Measurements from ENCODE around the gene BEAN1.
A peak's percentile ranks its signal among the peaks of the same experiment; 100 is the strongest.

Gene BEAN1

DNA sequence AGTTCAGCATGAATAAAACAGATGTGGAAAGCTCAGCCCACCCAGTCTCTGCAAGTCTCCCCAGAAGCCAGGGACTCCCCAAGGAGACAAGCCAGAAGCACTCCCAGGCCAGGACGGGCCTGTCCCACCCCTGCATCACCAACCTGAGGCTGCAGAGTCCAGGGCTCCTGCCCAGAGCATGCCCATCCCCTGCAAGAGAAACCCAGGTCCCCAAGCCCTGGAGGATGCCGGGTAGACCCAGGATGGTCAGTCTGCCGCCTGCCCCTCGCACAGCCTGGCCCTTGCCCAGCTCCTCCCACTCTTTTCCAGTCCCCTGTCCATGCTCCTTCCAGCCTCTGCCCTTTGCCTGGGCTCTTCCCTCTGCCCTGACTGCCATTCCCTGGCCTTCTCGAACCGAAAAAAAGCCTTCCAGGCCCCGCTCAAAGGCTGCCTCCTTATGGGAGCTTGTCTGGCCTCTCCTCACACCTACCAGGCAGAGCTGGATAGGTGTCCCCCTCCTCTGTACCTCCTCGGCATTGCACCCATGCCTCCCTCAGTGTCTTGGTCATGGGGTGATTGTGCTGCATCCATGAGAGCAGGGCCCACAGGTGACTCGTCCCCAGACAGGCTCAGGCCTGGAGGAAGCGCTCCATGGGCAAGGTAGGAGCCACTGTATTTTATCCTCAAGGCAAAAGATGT is 44.8 kb downstream of the BEAN1 start:
- no peak for DNase-seq

DNA sequence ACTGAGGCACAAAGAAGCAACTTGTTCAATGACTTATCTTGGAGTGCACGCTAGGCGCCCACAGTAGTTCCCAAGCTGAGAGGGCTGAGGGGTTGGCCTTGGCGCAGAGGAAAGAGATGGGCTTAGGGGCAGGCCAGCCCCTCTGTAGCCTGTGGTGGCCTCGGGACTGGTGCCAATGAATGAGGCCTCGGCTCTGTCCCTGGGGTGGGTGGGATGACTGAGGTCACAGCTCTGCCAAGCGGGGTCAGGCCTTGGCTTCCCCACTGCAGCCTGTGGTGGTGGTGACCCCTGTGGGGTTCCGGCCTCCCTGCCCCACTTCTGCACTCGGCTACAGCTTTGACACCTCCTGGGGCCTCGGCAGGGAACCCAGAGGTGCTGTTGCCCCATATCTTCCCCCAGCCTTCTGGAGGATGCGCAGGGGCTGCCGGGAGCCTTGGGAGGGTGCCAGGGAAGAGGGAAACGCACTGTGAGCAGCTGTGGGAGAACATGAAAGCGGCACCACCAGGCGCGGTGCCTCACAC is 46.0 kb downstream of the BEAN1 start:
- no peak for DNase-seq

DNA sequence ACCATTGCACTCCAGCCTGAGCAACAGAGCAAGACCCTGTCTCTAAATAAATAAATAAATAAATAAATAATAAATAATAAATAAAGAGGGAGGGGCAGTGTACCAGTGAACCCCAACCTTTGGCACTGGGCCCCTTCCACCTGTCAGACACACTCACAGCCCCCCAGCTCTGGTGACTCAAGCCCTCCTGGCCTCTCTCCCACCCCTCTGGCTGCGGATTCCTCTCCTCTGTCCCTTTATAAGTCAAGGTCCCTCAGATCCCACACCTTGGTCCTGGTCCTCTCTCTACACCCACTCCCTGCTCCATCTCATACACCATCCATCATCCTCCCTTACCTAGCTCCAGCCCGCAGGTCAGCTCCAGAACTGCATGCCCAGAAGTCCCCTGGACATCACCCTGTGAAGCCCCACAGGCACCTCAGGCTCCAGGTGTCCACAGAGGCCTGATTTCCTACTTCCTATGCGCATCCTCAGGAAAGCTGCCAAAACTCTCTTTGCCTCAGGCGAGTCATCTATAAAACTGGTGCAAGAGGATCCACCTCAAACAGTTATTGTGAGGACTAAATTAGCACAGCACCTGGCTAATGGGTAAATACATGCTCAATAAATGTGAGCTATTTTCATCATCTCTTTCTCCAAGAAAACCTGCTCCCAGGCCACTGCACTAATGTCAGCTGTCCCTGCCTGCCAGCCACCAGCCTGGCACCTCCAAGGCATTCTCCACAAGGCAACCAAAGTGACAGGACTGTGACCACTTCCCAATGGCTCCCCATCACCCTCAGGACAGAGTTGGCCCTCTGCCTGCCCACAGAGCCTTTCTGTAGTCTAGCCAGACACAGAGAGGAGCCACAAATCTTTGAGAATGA is 46.8 kb downstream of the BEAN1 start:
- no peak for DNase-seq

DNA sequence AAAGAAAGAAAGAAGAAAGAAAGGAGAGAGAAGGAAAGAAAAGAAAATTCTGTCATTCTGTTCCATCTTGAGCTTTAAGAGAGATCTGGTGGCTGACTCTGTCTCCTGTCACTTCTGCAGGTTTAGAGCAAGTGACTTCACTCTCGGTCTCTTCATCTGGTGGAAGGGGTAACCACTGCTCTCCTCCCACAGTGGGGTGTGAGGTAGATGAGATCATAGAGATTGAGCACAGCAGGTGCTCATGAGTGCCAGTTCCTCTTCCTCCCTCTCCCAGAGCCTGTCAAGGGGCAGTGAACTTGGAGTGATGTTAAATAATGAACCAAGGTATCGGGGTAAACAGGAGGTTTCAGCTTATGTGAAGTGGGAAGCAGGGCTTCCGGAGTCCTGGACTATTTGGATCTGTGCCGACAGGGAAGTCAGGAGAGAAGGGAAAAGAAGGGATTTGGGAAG is 47.7 kb downstream of the BEAN1 start:
- no peak for DNase-seq

DNA sequence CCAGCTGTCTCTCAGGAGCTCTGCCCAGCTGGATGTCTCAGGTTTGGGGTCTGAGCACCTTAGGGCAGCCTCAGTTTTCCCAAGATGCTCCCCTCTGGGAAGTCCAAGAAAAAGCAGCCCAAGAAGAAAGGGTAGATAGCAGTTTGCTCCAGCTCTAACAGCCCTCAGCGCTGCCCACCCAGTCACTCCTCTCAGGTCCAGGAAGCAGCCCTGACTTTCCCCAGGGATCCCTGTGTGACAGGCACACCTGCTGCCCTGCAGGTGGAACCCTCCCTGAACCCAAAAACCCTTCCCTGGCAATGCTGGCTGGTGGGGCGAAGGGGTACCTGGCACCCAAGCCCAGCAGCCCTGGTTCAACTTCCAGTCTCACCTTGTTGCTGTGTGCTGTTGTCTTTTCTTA is 48.1 kb downstream of the BEAN1 start:
- no peak for DNase-seq

DNA sequence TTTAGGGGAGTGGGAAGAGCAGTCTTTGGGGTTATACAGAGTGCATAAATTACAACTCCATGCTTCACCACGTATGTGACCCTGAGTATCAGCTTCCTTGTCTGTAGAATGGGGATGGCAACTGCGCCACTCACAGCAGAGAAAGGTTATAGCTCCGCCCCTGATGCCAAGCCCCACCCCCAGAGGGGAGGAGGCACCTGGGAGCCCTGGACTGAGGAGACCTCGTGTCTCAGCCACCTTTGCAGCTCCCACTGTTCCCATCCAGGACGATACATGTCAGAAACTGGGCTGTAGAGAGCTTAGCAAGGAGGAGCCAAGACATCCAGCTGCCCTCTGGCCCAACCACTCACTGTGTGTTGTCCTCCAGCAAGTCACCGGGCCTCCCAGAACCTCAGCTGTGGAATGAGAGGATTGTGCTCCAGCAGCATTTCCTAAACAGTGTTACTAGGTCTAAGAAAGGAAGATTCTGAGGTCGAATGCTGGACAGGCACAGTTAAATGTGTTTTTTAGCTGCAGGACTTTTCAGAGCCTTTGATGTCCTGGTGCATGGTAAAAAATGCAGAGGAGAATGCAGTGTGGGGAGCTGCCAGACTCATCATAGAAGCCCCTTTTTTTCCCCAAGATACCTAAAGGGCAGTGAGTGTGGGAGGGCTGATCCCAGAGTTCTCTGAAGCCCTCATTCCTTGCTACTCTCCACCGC is 49.4 kb downstream of the BEAN1 start:
- no peak for DNase-seq

DNA sequence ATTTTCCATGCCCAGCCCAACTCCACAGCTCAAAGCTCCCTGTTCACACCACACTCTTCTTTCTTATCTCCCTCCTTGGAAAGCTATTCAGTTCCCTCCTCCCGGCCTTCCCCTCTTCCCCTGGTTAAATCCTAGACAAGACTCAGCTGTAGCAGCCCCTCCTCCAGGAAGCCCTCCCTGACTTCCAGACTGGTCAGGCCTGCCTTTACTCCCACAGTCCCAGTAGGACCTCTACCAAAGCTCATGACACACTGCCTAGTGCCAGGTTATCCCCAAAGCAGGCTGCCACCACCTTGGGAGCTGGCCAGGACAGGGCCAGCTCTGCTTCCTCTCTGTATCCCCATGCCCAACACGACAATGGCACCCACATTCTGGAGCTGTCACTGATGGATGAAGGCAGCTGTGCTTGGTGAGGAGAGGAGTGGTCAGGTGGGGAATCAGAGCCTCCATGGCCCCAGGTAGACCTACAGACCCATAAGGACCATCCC is 50.0 kb downstream of the BEAN1 start:
- no peak for DNase-seq

DNA sequence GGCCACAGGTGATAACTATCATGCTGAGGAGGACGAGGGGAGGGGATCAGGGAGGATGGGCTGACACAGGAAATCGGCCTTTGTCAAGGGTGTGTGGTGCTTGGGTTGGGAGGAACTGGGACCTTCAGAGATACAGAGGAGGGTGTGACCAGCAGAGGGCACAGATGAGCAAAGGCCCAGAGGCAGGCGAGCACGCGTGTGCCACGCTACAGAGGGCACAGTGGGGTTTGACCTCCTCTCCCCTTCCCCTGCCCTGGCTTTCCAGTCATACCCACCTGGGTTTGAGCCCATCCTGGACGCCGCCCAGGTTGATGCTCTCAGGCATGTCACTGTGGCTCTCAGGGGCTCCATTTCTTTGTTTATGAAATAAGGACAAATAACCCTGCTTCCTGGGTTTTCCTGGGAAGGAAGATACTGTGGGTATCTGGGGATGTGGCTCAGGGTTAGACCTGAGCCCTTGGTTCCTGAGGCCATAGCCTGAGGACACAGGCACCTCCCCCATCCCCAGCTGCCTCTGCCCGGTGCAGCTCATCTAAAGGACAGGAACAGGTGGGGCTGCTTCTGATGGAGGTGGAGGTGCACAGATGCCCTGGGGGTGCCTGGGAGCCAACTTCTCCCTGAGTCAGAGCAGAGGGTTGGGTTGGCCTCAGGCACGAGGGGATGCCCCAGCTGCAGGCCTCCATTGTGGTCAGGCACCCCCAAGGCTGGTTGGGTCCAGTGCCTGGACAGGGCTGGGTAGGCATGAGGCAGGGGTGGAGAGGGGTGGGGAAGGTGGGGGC is 51.8 kb downstream of the BEAN1 start:
- DNase-seq = no peak

DNA sequence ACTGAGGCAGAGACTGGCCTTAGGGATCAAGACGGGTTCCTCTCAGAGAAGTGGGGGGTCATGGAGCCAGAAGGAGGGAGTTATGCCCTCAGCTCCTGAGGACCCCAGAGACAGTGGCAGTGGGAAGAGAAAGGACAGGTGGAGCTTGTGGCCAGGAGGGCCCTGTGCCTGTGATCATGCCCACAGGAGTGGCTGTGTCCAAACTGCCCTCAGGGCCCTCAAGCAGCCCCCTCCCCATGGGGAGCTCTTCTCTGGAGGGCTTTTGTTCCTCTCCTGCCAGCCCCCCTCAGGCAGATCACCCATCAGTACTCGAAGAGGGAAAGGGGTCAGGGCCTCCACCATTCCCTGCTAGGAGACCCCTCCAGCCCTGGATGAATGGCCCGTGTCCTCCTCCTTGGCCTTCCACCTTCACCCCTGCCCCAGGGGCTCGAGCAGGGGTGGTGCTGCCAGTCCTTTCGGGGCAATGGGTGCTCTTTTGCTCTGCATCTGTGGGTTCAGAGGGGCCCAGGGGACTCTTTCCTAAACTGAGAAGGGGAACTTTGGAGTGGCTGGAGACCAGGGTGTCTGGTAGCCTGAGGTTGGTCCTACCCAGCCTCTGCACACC is 52.7 kb downstream of the BEAN1 start:
- DNase-seq = no peak

DNA sequence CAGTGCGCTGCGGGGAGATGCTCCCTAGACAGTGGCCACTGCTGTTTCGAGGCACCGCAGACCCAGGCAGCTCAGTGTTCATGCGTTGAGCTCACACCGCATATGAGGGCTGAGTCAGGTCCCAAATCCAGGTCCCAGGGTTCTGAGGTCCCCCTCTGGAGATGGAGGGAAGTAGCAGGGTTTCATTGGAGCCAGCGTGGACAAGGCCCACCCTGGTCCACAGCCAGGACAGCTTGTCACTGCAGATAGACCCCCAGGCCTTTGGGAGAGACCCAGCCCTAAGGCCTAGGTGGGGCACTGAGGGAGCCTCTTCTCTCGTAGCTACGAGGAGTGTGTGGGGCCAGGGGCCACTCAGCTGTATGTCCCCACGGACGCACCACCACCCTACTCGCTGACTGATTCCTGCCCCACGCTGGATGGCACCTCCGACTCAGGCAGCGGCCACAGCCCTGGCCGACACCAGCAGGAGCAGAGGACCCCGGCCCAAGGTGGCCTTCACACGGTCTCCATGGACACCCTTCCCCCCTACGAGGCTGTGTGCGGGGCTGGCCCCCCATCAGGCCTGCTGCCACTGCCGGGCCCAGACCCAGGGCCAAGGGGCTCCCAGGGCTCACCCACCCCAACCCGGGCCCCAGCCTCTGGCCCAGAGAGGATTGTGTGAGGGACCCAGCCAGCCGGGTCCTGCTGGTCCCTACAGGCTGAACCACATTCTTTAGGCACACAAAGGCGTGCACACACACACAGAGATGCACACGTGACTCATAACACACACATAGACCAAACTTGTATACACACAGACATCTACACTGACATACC is 53.4 kb downstream of the BEAN1 start:
- no peak for DNase-seq

DNA sequence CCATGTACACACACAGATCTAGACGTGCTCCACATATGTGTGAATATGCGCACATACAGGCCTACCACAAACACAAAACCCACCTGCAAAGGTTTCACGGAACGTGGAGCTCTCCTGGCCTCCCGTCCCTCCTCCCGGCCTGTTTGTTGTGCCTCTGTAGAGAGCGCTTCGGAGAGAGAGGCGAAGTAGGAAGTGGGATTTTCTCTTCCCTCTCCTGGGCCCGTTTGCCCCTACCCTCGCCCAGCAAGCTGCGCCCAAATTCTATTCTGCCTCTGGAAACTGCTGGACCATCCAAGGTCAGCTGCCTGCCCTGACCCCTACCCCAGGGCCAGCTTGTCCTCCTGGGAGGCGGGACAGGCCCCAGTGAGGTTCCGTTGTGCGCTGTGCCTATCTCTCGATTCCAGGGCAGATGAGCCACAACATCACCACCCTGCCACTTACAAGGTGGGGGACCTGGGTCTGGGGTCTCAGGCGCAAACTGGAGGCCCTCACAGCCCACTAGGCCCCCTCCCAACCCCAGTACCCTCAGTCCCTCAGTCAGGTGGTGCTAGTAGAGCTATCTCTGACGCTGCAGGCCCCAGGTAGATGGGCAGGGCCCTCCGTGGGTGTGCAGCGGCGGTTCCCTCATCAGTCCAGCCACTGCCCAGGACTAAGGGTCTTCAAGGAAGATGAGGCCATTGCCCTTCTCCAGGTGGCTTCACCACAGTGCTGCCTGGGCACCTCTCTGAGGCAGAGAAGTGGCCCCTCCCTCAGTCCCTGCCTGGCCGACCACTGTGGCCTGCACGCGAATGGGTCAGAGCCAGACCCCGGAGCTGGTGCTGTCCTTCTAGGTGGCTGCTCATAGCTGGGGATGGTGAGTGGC is 54.2 kb downstream of the BEAN1 start:
- no peak for DNase-seq

DNA sequence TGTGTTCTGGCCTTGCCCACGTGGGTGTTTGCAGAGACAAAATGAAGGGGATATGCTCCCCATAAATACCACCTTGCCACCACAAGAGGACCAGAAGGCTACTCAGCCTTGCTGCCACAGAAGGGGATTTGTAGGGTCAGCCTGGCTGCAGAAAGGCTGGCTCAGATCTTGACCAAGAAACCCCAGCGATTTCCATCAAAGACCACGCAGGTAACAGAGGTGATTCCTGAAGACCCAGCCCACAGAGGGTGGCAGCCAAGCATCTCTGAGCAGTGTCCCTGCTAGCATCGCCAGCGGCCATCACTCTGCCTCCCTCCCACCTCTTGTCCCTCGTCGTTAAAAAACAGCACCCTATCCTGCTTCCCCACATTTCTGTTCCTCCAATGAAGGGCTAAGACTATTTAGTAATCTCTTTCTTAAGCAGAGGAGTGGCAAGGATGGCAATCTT is 54.9 kb downstream of the BEAN1 start:
- no peak for DNase-seq

DNA sequence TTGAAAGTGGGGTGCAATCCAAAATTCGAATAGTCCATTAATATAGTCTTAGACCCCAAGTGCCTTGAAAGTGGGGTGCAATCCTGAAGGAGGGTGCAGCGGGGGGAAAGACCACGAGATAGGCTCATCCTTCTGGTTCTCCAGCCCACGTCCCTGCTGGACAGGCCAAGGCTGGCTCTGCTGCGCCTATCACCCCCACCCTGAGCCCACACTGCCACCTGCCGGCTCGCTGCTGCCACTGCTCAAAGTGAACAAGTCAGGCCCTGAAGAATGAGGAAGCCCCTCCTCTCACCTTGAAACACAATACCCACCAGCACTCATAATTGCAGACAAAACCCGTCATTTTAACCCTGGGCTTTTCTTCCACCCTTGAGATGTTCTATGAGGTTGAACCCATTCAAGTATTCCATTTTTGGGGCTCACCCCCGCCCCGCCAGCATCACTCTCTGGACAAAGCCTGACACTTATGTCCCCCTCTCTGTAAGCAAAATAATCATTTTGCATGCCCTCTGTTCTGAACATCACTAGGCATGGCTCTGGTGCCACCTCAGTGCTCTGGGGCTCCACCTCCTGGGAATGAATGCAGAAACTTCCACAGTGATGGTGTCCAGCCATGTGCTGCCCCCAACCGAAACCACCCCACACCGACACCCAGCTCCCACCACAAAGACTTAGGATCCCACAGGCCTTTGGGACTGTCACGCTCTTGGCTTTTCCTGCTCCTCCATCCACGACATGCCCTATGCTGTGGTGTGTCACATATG is 56.8 kb downstream of the BEAN1 start:
- peak; percentile 48 for DNase-seq

DNA sequence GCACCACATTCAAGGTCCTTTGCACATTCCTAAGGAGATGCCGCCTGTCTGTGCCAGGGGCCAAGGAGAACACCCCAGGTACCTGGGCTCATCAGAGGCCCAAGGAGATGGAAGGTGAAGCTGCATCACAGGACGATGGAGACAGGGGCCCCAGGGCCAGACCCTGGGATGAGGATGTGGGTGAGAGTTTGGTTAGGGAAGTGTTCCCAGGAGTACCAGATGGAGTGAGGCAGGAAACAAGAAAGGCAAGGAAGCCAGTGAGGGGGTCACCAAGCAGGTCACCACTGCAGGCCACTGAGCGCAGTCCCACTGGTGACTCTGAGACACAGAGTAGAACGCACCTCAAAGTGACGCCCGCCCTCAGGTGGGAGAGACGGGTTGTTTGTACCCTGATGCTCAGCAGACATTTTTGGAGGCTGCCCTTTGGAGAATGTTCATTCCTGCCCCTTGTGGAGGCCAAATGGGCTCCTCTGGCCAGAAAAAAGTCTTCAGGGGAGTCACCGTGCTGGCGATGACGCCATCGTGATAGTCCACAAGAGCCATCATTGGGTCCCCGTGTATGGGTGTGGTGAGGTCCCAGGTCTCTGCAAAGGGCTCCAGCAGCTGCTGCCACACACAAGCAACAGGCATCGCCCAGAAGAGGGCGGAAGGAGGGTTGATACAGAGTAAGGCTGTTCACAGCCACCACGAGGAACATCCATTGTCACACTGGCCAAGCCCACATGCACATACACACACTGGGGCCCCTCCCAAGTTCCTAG is 57.5 kb downstream of the BEAN1 start:
- no peak for DNase-seq

DNA sequence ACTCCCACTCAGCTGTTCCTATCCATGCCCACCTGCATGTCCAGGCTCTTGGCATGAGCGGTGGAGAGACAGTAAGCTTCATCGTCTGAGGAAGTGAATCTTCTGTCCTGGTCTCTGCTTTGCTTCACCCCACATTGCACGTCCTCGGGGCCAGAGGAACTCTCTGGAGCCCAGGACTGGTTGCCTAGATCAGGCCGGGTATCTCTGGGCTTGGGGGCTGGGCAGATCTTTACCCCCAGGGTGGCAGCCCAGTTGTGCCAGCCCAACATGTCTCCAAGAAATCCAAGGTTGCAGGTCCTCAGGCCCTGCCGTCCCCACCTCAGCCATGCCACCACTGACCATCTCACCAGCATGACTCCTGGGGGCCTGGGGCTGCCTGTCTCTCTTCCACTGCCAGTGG is 58.3 kb downstream of the BEAN1 start:
- no peak for DNase-seq

DNA sequence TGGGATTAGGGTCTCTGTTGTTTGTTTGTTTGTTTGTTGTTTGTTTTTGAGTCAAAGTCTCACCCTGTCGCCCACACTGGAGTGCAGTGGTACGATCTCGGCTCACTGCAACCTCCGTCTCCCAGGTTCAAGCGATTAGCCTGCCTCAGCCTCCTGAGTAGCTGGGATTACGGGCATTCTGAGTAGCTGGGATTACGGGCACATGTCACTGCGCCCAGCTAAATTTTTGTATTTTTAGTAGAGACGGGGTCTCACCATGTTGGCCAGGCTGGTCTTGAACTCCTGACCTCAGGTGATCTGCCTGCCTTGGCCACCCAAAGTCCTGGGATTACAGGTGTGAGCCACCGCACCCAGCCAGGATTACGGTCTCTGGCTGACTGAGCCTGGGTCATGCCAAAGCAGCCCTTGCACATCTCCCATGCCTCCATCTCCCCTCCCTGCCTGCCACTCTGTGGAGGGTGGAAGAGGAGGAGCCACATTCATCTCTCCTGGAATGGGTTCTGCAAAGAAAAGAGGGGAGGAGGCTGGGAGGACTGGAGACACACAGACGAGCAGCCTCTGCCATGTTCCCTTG is 59.2 kb downstream of the BEAN1 start:
- no peak for DNase-seq

DNA sequence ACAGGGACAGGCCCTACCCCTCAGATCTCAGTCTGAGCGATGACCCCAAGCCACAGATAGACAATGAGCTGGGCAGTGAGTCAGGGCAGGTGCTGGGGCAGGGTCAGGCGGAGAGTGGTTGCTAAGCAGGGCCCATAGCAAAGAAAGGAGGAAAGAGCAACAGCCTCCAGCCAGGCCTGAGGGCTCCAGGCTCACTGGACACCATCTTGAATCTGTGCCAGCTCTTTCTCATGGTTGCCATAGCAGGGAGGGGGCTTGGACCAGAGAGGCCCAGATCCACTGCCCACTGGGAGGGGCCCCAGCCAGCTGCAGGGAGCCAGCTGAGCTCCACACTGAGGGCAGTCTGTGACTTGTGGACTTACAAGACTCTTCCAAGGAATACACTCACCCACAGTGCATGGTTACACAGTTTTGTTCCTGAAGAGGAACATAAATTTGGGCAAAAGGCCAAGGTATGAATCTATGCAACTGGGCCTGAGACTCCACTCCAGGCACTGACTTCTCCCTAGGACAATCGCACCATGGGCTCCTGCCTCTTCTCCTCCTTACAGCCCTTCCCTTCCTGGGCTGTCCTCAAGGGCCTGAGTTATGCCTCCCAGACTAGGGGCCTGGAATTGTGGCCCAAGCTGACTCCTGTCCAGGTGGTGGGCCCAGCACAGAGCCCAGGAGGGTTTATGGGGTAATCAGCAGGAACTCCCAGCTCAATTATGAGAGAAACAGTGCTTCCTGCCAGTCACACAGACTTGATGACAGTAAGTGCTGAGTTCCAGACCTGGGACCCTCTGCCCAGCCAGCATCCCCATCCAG is 59.9 kb downstream of the BEAN1 start:
- peak; percentile 51 for DNase-seq
